ENCODE results near the gene ANKRD6.

- TF ChIP-seq GATA2 (IDR thresholded peaks at IDR 0.05; ENCODE audit: insufficient read depth, insufficient read length, low read depth, low read length) (no peak), POLR2AphosphoS5 (IDR thresholded peaks at IDR 0.05; ENCODE audit: insufficient read depth, low read depth, low read length) (no peak), CTCF (IDR thresholded peaks at IDR 0.05; ENCODE audit: extremely low read depth in 1 of 2, insufficient read depth in 1 of 2, low read depth in 1 of 2, low read length in 2 of 2) (no peak), JUN (IDR thresholded peaks at IDR 0.05; ENCODE audit: borderline replicate concordance, insufficient read depth, insufficient read length, low read depth) (no peak)
Observed at GRCh38 chr6:89501222-89501621, 68.3 kb downstream of the ANKRD6 start.
